GM12872 (cell line): ENCODE results near the gene STX18.

Source experiments
- CTCF ChIP-seq: IDR thresholded peaks from 3 replicates; pipeline ENCODE4 v1.5.1; 2011; ENCODE audit warnings: low read depth, mild to moderate bottlenecking, low read length, moderate library complexity; ENCODE audit not compliant: insufficient read depth

Gene STX18

DNA sequence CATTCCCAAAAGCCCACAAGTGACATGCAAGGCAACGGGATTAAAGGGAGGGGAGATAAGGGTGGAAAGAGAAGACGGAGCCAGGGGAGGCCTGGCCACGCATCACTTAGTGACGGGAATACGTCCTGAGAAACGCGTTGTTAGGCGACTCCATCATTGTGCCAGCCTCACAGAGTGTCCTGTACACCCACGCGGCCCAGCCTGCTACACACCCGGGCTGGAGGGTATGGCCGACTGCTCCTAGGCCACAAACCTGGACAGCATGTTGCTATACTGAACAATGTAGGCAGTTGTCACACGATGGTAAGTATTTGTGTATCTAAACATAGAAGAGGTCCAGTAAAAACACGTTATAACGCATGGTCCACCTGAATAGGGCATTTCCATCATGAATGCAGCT, 131.6 kb downstream of the STX18 start:
- TF ChIP-seq CTCF, result no peak

DNA sequence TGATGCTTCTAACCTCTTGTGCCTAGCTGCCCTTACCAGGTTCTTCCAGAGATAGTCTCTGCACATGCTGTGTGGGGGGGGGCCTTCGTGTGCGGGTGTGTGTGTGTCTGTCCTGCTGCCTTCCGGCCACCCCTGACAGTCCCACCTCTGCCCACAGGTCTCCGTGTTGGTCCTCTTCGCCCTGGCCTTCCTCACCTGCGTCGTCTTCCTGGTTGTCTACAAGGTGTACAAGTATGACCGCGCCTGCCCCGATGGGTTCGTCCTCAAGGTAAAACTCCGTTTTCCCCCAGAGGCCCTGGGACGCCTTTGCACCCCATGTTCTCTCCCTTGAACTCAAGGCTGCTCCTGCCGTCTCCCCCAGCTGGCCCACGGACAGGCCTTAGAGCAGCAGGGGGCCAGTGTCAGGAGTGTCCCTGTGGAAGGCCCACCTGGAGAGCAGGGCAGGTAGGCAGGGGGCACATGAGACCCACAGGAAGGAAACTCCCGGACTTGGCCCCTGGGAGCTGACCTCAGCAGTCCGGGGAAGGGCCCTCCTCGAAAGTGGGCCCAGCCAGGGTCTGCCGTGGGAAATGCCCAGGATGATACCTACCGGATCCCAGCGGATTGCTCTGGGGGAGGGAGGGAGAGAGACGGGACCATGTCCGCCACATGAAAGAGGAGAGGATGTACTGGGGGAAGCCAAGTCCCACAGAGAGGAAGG, 132.3 kb downstream of the STX18 start:
- TF ChIP-seq CTCF, result no peak

- TF ChIP-seq CTCF, result no peak
Observed at GRCh38 chr4:4408576-4409335, 133.1 kb downstream of the STX18 start.

DNA sequence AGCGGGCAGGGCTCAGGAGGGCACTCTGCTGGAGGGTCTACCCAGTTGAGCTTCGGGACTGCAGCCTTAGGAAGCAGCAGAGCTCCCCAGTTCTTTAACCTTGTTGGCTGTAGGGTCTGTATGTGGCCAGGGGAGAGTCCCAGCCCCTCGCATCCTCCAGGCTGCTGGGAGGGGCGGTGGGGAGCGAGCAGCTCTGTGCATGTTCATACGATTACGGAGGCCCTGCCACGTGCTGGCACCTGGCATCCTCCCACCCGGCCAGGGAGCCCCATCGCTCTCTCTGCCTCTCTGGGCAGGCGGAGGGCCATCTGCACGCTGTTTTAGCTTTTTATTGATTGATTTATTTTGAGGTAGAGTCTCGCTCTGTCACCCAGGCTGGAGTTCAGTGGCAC, 133.7 kb downstream of the STX18 start:
- TF ChIP-seq CTCF, result no peak

DNA sequence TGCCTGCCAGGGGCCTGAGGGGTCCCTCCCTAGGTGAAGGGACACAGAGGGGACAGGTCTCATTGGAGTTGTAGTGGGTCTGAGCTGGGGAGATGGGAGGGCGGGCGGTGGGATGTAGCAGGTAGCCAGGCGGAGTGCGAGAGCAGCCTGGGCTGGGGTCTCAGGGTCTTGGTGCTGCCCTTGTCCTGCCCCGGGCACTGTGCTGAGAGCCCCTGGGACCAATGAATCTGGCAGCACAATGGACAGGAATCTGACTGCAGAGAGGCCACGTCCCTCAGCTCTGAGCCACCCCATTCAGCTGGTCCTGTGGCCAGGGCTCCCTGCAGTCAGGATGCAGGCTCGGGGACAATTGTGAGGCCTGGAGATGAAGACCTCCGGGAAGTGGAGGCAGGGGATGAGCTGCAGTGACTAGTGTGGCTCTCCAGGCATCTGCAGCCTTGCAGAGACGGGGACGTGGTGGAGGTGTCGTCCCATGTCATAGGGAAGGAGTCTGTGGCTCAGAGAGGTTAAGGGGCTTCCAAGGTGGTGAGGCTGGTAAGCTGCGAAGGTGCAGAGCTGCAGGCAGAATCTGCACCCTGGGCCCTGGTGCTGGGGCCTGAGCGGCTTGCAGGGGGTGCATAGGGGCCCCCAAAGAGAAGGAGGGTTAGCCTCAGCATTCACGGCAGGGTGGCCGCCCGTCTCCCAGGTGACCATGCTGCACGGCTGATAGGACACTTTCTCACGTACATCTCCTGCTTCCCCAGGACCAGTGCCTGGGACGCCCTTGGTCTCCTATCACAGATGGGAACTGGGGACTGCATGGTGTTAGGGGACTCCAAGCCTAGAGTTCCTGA, 134.3 kb downstream of the STX18 start:
- TF ChIP-seq CTCF, result no peak

- TF ChIP-seq CTCF, result no peak
Observed at GRCh38 chr4:4406455-4407298, 135.2 kb downstream of the STX18 start.
